GM18505 (cell line): Measurements from ENCODE around the gene BRD4.
A peak's percentile ranks its signal among the peaks of the same experiment; 100 is the strongest.
"Not testable (repeated sequence)": the region's sequence is repeated elsewhere in the genome, so short reads cannot be mapped to it uniquely, and the experiment has no call there.

Experiments used
- ATAC-seq: cut with Tn5 transposase; IDR thresholded peaks from one replicate; pipeline ENCODE4 v1.9.1; 2021; ENCODE audit not compliant: unreplicated experiment
- POLR2A ChIP-seq: IDR thresholded peaks from 4 replicates; pipeline ENCODE4 v1.6.1; 2011; ENCODE audit warnings: borderline replicate concordance; ENCODE audit not compliant: insufficient read depth, insufficient read length; ENCODE audit errors: extremely low read depth

The BRD4 gene

GRCh38 chr19:15340086-15340485, 7.7 kb upstream of the BRD4 start:
- no peak for ATAC-seq

GRCh38 chr19:15337202-15337601, 4.9 kb upstream of the BRD4 start:
- ATAC-seq = no peak

More at GRCh38 chr19:15340086-15340485, 7.7 kb upstream of the BRD4 start:
- TF ChIP-seq POLR2A = no peak

DNA sequence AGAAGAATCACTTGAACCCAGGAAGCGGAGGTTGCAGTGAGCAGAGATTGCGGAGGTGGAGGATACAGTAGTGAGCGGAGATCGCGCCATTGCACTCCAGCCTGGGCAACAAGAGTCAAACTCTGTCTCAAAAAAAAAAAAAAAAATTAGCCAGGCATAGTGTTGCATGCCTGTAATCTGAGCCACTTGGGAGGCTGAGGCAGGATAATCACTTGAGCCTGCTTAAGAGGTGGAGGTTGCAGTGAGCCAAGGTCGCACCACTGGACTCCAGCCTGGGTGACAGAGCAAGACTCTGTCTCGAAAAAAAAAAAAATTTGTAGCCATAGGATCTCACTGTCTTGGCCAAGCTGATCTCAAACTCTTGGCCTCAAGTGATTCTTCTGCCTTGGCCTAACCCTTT, 3.7 kb upstream of the BRD4 start:
- not testable (repeated sequence) for ATAC-seq

More at GRCh38 chr19:15337202-15337601, 4.9 kb upstream of the BRD4 start:
- no peak for TF ChIP-seq POLR2A

GRCh38 chr19:15331419-15332310, 674 bp downstream of the BRD4 start:
- peak; percentile 28 for ATAC-seq
- no peak for TF ChIP-seq POLR2A

DNA sequence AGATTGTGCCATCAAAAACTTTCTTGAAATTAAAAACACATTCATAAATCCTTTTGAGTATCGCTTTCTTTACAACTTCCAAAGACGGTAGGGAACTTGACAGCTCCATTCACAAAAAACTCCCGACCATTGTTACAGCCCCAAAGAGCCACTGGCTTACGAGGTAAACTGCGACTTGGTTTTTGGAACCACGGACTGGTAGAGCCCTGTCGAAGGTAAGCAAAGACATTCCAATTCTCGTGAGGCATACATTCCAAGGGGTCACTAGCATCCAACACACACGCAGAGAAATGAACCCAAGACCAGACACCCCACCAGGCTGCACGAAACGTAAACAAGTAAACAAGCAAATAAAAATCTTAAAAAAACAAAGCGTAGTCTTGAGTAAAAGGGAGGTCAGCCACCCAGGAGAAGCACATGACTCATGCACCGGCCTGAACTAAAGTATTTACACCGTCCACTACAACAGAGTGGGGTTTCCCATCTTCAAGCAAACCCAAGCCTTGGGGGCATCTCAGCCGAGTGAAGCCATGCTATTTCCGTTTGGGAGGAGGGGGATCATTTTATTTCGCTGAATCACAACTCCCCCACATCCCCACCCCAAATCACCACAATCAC, 1.4 kb downstream of the BRD4 start:
- no peak for ATAC-seq
- TF ChIP-seq POLR2A = no peak

DNA sequence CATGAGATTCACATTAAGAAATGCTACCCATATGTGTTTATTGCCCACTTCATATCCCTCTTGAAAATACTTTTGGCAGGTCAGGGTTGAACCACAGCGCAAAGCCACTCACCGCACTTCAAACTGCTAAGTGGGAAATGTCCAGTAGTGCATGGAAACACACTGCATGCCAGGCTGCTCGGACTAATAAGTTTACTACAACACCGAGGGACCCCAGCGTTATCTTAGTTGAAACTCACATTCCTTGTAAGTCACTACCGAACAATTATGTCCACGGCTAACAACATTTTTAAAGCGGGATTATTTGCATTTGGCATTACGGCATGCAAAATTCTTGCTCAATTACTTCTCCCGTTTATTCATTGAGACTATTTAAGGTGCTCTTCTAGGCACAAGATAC, 4.0 kb downstream of the BRD4 start:
- no peak for TF ChIP-seq POLR2A
- no peak for ATAC-seq

DNA sequence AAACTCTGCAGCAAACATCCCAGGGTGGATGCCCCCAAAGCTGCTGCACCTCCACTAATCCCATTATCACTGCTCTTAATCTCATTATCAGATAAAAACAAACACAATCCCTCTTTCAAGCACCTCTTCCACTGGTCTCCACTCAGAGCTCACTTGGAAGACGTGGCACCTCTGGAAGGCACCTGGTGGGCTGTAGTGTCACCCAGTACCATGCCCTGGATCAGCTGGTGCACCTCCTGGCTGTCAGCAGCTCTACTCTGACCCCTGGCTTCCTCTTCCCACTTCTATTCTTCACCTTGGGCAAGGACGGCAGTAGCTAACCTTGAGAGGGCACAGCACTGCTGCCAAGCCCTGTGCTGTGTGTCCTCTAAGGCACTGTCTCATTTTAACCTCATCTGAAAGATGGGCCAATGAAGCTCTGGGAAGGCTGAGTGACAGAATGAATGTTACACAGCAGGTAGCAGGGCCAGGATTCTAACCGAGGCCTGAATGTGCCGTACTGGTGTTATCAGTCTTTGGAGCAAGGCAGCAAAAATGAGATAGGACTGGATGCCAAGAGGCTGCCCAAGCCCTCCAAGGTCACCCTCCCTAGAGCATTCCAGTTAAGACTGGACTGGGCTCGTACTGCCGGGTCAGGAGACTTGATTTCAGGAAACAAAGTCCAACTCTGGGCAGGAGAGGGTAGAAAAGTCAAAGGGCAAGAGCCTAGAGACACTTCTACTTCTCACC, 7.4 kb downstream of the BRD4 start:
- no peak for TF ChIP-seq POLR2A
- no peak for ATAC-seq

DNA sequence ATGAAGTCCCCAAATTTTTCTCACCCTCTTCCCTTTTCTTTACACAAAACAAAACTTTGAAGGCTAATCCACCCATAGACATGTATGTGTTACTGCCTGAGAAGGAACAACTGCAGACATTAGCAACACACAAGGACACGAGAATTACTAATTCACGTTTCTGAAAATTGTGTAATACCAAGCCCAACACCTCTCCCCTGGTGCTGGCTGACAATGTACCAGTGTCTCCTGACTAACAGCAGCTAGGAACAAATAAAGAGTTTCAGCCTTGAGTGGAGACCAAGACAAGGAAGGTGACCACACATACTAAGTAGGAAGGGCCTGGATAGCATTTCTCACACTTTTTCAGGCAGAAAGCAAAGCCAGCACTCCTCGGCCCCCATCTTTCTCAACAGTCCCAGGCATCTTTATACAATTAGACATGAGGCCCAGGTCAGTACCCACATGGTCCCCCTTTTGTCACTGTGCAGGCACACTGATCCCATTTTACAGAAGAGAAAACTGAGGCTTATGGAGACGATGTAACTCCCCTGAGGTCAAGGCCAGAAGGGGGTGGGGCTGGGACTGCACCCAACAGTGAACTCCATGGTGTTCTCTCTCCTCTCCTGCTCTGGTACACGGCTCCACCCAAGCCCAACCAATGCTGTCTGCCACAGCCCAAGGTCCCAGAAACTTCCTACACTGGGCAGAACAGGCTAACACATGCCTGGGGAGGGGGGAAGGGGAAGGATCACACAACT, 8.7 kb downstream of the BRD4 start:
- TF ChIP-seq POLR2A = no peak
- ATAC-seq = no peak

GRCh38 chr19:15321739-15322138, 10.6 kb downstream of the BRD4 start:
- no peak for ATAC-seq
- TF ChIP-seq POLR2A = no peak

GRCh38 chr19:15320116-15320515, 12.2 kb downstream of the BRD4 start:
- no peak for ATAC-seq
- no peak for TF ChIP-seq POLR2A

DNA sequence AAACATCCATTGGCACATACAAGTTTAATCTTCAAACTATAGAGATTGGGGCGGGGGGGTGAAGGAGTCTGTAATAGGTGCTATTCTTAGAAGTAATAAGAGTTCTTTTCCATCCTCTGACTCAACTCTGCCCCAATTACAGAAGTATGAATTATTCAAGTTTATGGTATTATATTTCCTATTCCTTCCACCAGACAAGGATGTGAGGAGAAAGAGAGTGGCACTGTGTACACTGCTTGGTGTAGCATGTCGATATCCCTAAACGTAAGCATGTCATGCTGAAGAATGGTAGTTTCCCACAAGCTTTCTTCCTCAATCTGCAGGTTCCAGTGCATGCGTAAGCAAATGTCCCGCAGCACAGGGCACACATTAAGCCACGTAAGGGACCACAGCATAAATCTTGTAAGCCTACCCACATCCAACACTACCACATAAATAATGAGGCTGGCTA, 14.1 kb downstream of the BRD4 start:
- TF ChIP-seq POLR2A = no peak
- ATAC-seq = no peak

DNA sequence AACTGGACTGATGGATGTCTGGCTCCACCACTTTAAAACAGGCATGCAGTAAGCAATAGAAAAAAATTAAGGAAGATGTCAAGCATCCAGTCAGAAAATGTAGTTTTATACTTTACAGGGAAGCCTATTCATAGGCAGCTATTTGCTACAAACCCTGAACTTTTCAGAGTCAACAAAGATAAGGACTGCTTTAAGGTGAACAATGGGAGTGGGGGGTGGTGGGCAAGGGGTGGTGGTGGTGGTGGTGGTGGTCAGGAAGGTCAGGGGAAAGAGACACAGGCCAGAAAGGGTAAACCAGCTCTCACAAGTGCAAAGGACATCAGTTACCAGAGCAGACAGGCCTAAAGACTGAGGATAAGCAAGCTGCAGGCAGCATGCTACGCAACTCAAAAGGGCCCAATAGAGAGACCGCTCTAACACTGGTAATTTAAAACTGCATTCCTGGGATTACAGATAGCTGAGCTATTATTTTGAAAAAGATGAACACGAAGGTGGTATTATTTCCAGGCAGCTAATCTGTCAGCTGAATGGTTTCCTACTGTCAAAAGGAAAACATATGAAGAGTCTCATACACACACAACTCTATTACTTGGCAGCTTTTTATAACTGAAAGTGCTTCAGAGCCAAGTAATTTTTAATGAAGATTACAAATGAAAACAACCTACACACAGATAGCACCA, 14.8 kb downstream of the BRD4 start:
- no peak for TF ChIP-seq POLR2A
- no peak for ATAC-seq
